Skin of body (tissue), 2 donors: ENCODE results near the gene DYNLT2B. TPM values are rescaled to one million over a fixed set of nuclear protein-coding genes. Genes with fewer than 3 reads are reported as not detected.
"Not testable (repeated sequence)": the region's sequence is repeated elsewhere in the genome, so short reads cannot be mapped to it uniquely, and the experiment has no call there.

Experiments
- DNase-seq: peaks from one replicate; lab custom pipeline; 2025; lab: John Stamatoyannopoulos, UW
- total RNA-seq: library from RNA; depleted of rRNA; stranded (reverse); fragments of >200 nt; gene quantifications from one replicate; pipeline ENCODE4 v1.2.3, GENCODE V29; 2014

The DYNLT2B gene
- total RNA-seq, 1 donor from 2014 or later, result 5.7 TPM

GRCh38 chr3:196326936-196327335 is 8.9 kb upstream of the DYNLT2B start:
- DNase-seq, result no peak

DNA sequence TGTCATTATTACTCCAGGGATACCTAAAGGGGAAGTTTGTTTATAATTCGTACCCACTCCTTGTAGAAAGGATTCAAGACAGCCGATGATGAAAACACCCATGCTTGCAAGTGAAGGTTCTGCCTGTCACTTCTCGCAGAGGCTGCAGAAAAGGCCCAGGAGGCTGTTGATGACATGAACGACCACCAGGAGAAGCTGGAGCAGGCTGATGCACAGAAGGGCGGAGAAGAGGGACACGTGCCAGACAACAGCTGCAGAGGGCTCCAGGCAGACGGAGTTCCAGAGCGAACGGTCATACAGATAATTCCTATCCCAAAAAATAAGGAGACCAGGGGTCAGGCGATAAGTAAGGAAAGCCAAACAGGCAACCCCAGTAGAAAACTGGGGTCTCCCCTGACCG is 5.7 kb upstream of the DYNLT2B start:
- DNase-seq, result peak; percentile 24

DNA sequence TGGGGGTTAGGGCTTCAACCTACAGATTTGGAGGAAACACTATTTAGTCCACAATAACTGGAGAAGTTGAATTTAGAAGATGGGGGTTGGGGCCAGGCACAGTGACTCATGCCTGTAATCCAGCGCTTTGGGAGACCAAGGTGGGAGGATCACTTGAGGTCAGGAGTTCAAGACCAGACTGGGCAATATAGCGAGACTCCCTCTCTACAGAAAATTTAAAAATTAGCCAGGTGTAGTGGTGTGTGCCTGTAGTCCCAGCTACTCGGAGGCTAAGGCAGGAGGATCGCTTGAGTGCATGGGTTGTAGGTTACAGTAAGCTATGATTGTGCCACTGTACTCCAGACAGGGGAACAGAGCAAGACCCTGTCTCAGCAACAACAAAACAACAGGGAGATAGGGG is 5.0 kb upstream of the DYNLT2B start:
- DNase-seq, result no peak

GRCh38 chr3:196321162-196321561 is 3.1 kb upstream of the DYNLT2B start:
- no peak for DNase-seq

DNA sequence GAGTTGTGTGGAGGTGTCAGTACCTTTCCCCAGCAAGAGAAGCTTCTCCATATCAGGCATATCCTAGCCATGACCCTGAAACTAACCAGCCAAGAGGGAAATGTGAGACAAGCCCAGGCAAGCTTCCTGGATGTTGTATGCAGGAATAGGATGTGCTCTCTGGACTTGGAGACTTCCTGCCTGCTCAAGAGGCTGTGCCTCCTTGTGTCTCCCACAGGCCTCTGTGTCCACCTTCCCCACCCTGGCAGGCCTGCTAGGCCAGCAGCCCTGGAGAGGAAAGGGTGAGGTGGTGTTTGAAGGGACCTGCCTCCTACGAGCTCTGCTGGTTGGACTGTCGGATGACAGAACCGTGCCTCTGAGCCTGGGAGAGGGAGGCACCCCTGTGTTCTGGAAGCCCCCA is 2.1 kb upstream of the DYNLT2B start:
- DNase-seq, result no peak

- DNase-seq, result not testable (repeated sequence)
Observed at GRCh38 chr3:196316799-196317686, 997 bp downstream of the DYNLT2B start.

DNA sequence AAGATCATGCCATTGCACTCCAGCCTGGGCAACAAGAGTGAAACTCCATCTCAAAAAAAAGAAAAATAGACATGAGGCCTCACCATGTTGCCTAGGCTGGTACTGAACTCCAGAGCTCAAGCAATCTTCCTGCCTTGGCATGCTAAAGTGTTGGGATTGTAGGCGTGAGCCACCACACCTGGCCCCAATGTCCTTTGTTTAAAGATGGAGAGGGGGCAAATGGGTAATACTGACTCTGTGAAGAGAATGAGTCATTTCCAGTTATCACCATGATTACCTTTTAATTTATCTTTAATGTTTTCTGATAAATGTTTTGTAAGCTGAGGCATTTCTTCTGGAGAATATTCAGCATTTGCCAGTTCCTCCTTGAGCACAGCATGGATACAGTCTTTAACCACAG is 2.2 kb downstream of the DYNLT2B start:
- no peak for DNase-seq

DNA sequence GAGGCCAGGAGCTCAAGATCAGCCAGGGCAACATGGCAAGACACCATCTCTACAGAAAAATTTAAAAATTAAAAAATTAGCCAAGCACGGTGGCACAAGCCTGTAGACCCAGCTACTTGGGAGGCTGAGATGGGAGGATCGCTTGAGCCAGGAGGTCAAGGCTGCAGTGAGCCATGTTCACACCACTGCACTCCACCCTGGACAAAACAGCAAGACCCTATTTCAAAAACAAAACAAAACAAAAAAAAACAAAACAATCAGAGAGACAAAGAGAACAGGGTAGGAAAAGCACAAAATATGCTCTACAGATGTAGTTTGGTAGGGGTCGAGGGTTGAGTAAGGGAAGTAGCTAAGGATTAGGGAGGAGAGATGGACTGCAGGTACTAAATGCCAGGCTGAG is 3.4 kb downstream of the DYNLT2B start:
- no peak for DNase-seq

- DNase-seq, result not testable (repeated sequence)
Observed at GRCh38 chr3:196314086-196314485, 4.0 kb downstream of the DYNLT2B start.

DNA sequence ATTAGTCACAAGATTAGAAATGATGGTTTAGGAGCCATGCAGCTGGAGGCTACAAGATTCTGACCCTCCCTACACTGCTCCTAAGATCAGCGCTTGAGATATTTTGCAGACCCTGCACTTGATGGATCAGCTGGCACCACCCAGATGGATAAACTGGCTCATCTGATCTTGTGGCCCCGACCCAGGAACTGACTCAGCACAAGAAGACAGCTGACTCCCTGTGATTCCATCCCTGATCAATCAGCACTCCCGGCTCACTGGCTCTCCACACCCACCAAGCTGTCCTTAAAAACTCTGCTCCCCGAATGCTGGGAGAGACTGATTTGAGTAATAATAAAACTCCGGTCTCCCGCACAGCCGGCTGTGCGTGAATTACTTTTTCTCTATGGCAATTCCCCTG is 15.1 kb downstream of the DYNLT2B start:
- not testable (repeated sequence) for DNase-seq

GRCh38 chr3:196302551-196302950 is 15.5 kb downstream of the DYNLT2B start:
- DNase-seq, result not testable (repeated sequence)

DNA sequence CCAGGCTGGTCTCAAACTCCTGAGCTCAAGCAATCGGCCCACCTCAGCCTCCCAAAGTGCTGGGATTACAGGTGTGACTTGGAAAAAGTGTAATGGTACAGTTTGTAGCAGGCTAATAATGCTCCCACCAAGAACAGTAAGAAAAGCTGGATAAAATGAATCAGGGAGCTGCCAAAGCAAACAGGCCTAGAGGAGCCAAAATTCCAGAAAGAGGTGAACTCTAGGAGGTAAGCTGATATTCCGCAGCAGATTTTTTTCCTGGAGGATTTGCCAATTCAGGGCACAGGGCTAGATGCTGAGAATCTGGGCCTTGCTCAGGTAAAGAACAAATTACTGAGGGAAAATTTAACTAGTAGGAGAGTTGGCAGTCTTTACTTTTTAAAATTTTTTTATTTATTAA is 19.5 kb downstream of the DYNLT2B start:
- no peak for DNase-seq

GRCh38 chr3:196292286-196292923 is 25.6 kb downstream of the DYNLT2B start:
- no peak for DNase-seq

- no peak for DNase-seq
Observed at GRCh38 chr3:196288141-196288460, 29.9 kb downstream of the DYNLT2B start.

GRCh38 chr3:196287440-196288140 is 30.4 kb downstream of the DYNLT2B start, which contains the start of gene PCYT1A:
PCYT1A (minus strand) TSS chr3:196287726; CDS start chr3:196270531, 17,195 bp downstream.
- peak; percentile 95 for DNase-seq

GRCh38 chr3:196287090-196287439 is 31.0 kb downstream of the DYNLT2B start:
- DNase-seq, result no peak

- DNase-seq, result no peak
Observed at GRCh38 chr3:196284396-196284795, 33.6 kb downstream of the DYNLT2B start.

DNA sequence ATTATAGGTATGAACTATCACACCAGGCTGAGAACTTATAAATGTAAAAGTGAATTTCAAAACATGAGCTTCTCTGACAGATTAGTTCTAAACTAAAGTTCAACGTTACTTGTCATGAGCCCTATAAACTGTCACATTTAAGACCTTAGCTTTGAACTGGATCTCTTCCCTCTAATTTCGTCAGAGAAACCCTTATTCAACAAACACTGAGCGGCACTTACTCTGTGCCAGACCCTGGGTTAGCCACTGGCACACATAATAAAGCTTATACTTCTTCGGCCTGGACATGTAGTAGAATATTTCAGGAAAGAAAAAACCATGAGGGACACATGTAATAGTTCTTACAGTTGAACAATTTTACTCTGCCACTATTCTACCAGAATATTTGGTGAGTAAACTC is 36.1 kb downstream of the DYNLT2B start:
- DNase-seq, result no peak

DNA sequence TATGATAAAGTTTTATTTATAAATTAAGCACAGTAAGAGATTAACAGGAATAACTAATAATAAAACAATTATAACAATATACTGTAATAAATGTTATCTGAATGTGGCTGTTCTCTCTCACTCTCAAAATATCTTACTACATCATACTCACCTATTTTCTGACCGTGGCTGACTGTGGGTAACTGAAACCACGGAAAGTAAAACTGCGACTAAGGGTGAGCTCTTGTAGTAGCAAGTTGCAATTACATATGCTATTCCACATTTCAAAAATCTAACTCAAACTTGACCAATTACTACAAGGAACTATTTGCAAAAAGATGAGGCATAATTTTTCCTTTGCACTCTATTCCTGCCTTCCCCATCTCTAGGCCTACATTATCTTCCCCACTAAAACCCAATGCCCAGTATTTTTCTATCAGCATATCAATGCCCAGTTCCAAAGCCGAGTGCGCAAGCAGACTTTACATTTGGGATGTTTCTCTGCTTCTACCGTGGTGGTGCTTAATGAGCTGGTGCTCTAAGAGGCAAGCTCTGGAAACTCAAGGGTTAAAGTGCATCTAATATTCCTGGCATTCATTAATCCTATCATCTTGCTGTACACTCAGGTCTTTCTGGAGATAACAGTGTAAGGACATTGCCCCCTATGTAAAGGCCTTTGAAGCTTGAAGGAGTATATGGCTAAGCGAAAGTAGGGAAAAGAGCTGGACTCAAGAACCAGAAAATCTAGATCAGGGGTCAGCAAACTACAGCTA is 37.2 kb downstream of the DYNLT2B start:
- DNase-seq, result no peak

- no peak for DNase-seq
Observed at GRCh38 chr3:196275126-196275525, 42.9 kb downstream of the DYNLT2B start.

- DNase-seq, result no peak
Observed at GRCh38 chr3:196274585-196274984, 43.5 kb downstream of the DYNLT2B start.

DNA sequence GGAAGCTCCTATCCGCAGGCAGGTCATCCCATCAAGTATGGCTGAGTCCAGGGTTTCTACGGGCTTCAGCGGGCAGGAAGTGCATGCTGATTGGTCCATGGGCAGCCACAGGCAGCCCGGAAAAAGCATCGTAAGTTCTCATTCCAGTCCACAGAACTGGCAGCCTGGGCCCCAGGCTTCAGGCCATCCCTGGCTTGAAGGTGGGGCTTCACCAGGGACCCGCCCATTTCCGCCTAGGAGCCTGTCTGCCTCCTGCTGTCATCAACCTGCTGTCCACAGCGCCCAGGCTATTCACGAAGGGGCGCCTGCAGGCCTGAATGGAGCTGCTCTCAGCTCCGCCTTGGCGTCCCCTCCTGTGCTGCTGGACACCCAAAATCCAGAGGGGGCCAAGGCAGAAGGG is 44.4 kb downstream of the DYNLT2B start:
- DNase-seq, result no peak
